ENCODE data around the gene PADI3.

The PADI3 gene

DNA sequence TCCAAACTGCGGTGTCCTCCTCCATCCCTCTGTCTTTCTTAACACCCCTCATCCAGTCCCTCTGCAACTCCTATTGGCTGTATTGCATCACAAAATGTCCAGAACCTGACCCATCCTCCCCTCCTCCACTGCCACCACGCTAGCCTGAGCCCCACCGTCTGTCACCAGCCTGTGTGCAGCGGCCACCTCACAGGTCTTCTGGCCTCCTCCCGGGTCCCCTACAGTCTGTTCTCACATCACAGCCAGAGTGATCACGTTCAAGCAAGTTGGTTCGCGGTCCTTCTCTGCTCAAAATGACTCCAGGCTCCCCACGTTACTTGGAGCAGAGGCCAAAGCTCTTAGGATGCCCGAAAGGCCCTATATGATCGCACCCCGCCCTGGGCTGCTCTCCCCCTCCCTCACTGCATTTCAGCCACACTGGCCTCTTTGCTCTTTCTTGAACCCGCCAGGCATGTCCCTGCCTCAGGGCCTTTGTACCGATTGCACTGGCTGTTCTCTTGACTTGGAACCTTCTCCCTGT lies 56.7 kb downstream of the PADI3 start:
- DNase-seq (ENCODE audit: low spot score) = no peak
- no peak for TF ChIP-seq CTCF (IDR thresholded peaks at IDR 0.05; ENCODE audit: extremely low read depth, missing control alignments)

DNA sequence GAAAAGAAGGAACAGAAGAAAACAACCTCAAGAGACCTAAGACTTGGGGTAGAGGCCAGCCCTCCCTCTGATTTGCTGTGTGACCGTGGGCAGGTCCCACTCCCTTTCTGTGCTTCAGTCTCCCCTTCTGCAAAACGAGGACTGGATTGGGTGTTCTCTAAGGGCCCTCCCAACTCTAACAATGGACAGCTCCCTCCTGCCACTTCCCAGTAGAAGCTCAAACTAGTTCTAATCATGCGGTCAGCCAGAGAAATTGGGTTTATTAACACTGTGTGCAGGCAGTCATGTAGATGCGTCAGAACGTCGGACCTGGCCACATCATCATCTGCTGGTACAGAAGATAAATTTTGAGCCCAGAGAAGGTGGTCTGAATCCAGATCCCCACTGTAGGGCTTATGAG lies 57.5 kb downstream of the PADI3 start:
- no peak for TF ChIP-seq CTCF (IDR thresholded peaks at IDR 0.05; ENCODE audit: extremely low read depth, missing control alignments)

DNA sequence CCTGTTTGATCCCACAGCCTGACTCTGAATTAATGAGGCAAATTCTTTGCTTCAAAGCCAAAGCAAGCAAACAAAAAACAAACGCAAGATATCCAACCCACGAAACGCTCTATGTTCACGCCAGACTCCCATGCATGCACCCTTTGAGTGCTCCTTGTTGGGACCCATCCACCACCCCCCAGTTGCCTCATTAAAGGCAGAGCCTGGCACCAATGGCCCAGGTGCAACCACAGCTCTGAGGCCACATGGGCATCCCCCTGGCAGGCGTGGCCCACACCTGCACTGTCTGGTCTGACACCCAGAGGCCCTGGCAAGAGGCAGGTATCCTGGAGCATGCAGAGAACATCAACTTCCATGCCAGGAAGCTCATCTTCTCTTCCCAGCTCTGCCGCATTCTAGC lies 58.0 kb downstream of the PADI3 start:
- no peak for DNase-seq (ENCODE audit: low spot score)
- no peak for TF ChIP-seq CTCF (IDR thresholded peaks at IDR 0.05; ENCODE audit: extremely low read depth, missing control alignments)

More for the DNA sequence above, 57.5 kb downstream of the PADI3 start:
- no peak for DNase-seq (ENCODE audit: low spot score)

GRCh38 chr1:17307329-17307728 lies 58.4 kb downstream of the PADI3 start:
- no peak for DNase-seq (ENCODE audit: low spot score)
- TF ChIP-seq CTCF (IDR thresholded peaks at IDR 0.05; ENCODE audit: extremely low read depth, missing control alignments) = no peak

DNA sequence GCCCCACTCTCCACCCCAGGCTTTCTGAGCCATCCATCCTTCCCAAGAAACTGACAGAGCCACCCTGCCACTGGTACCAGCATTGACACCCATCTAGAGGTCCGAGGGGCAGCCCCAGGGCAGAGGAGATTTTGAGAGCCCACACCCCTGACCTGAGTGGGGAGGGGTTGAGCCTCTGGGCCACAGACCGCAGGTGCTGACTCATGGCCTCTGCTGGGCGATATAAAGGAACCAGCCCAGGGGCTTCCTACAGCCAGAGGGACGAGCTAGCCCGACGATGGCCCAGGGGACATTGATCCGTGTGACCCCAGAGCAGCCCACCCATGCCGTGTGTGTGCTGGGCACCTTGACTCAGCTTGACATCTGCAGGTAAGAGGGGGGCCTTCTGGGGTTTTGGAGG lies 59.0 kb downstream of the PADI3 start, which contains the start of gene PADI4:
Gene PADI4, plus strand, starts transcription at position 252 of the 400 bp plus-strand sequence. Its CDS starts 26 bp downstream, at position 278.
- DNase-seq (ENCODE audit: low spot score) = no peak
- TF ChIP-seq CTCF (IDR thresholded peaks at IDR 0.05; ENCODE audit: extremely low read depth, missing control alignments) = no peak

DNA sequence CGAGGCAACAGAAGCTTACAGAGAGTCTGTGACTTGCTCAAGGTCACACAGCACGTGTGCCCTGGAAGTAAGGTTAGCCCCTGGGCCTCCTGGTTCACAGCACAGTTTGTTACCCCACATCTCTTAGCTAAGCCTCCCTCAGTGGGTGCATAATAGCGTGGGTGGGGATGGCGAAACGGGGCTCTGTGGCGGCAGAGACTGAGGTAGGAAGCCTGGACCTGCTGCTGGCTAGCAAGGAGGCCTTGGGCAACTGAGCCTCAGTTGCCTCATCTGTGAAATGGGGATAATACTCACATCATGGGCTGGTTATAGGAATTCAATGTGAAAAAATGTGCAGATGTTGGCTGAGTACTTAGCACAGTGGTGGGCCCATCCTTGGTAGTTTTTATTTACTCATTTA lies 59.7 kb downstream of the PADI3 start:
- no peak for TF ChIP-seq CTCF (IDR thresholded peaks at IDR 0.05; ENCODE audit: extremely low read depth, missing control alignments)
- DNase-seq (ENCODE audit: low spot score) = no peak

DNA sequence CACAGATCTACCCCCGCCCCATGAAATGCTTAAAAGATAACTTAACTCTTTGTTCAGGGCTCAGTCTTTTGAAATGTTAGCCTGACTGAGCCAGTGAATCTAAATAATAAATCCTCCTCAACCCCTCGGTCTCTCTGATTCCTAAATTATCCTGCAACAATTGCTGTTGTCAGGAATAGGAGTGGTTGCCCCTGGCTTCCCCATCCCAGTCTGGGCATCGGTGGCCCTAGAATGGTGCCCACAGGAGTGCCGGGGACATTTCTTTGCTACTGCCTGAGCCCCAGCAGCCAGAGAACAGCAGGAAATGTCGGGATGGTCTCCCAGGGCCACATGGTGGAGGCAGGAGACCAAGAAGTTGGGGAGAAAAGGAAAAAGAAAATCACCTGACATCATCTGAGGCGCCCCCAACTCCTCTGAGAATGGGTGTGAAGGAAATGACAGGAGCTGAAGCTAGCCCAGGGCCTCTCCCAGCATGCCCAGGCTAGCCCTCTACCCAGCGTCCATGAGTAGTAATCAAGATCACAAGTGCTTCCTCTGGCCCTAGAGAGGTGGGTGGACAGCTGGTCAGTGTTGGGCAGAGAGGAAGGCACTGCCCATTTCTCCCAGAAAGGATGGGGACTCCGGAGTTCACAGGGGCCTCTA lies 60.6 kb downstream of the PADI3 start:
- DNase-seq (ENCODE audit: low spot score) = no peak
- TF ChIP-seq CTCF (IDR thresholded peaks at IDR 0.05; ENCODE audit: extremely low read depth, missing control alignments) = no peak
